Common myeloid progenitor, CD34-positive (primary cell): ENCODE data around the gene ARL4D.

Source experiments
- CTCF ChIA-PET: fragments of 350-600 bp; sonication (Branson Sonifier 250); formaldehyde crosslinking; loops from one replicate; lab custom pipeline; 2021; ENCODE audit warnings: antibody characterized with exemption; lab: Charles Lee
- POLR2A ChIA-PET: fragments of 350-600 bp; sonication (Branson Sonifier 250); formaldehyde crosslinking; loops from one replicate; lab custom pipeline; 2021; ENCODE audit warnings: antibody characterized with exemption; lab: Charles Lee
- DNase-seq, 3 donors: peaks; one replicate each; pipeline versions ENCODE4 v3.0.0 to v3.0.0-alpha.2; 2013
- H3K27ac ChIP-seq, 2 experiments: 1 replicate in 1 of 2; 2 replicates in 1 of 2; pipeline ENCODE4 v1.7.0; 2013; ENCODE audit warnings: inconsistent platforms in 2 of 2, low read length in 2 of 2, mild to moderate bottlenecking in 2 of 2, low read depth in 1 of 2, moderate library complexity in 1 of 2; ENCODE audit not compliant: severe bottlenecking in 2 of 2, insufficient read depth in 1 of 2, poor library complexity in 1 of 2
- H3K27me3 ChIP-seq, 5 experiments: replicated peaks in 2 of 5; 1 replicate in 3 of 5; 2 replicates in 2 of 5; pipeline versions ENCODE4 v1.6.1 to v1.7.0; 2013; ENCODE audit warnings: low read length in 4 of 5, mild to moderate bottlenecking in 2 of 5, moderate library complexity in 2 of 5, inconsistent platforms in 1 of 5; ENCODE audit not compliant: insufficient read depth in 5 of 5, control insufficient read depth in 4 of 5
- H3K36me3 ChIP-seq, 4 experiments: 1 replicate in 2 of 4; 2 replicates in 2 of 4; pipeline versions ENCODE4 v1.6.1 to v1.7.0; 2013; ENCODE audit warnings: low read length in 3 of 4, control low read depth in 1 of 4, mild to moderate bottlenecking in 1 of 4; ENCODE audit not compliant: control insufficient read depth in 4 of 4, insufficient read depth in 4 of 4
- H3K4me1 ChIP-seq, 4 experiments: 1 replicate in 3 of 4; 2 replicates in 1 of 4; pipeline versions ENCODE4 v1.6.1 to v1.7.1; 2013; ENCODE audit warnings: low read length in 3 of 4, mild to moderate bottlenecking in 3 of 4, control low read depth in 1 of 4, inconsistent platforms in 1 of 4, moderate library complexity in 1 of 4; ENCODE audit not compliant: control insufficient read depth in 4 of 4, insufficient read depth in 4 of 4; ENCODE audit errors: control extremely low read depth in 1 of 4
- H3K4me3 ChIP-seq, 7 experiments: 1 replicate in 4 of 7; 2 replicates in 3 of 7; pipeline versions ENCODE4 v1.5.1 to v1.7.0; 2013; ENCODE audit warnings: mild to moderate bottlenecking in 7 of 7, low read length in 6 of 7, moderate library complexity in 6 of 7, inconsistent platforms in 2 of 7, low read depth in 2 of 7, control low read depth in 1 of 7; ENCODE audit not compliant: insufficient read depth in 4 of 7, control insufficient read depth in 1 of 7; ENCODE audit errors: extremely low read depth in 1 of 7
- H3K9me3 ChIP-seq, 5 experiments: 1 replicate in 4 of 5; 2 replicates in 1 of 5; pipeline versions ENCODE4 v1.6.1 to v1.7.1; 2013; ENCODE audit warnings: low read length in 4 of 5, mild to moderate bottlenecking in 2 of 5, inconsistent platforms in 1 of 5, low read depth in 1 of 5, moderate library complexity in 1 of 5; ENCODE audit not compliant: control insufficient read depth in 4 of 5, insufficient read depth in 2 of 5; ENCODE audit errors: control extremely low read depth in 1 of 5
- WGBS: methylation state at CpG from one replicate; pipeline ENCODE4 v1.1.5; 2013; ENCODE audit not compliant: insufficient coverage; 5-methylcytosine and 5-hydroxymethylcytosine counted together

Gene ARL4D

GRCh38 chr17:43431714-43432523 is 33.1 kb downstream of the ARL4D start:
- CTCF ChIA-PET, result interaction anchor here (0.9 to 1.5 kb wide), 3 partner anchors 27 to 50 kb away, joined by 3 to 4 read pairs (median 4); no protein-coding TSS in a partner anchor
- Histone ChIP-seq H3K4me1 (no peaks in the 10 kb centered on the region), H3K36me3 (no peaks in the 10 kb centered on the region), H3K27me3 (peaks cover 0 to 5% (median 0%) of the 10 kb centered on the region in 5 experiments), H3K27ac (no peak overlapping the region), H3K9me3 (no peaks in the 10 kb centered on the region), H3K4me3 (no peak overlapping the region)
- WGBS, result 51% methylated on average over 9 of the region's 9 CpGs
- peak in 2 of 3 donors; percentile 17 to 18 for DNase-seq
- POLR2A ChIA-PET, result no interaction called here

- WGBS, result 100% methylated on average over 3 of the region's 4 CpGs
- Histone ChIP-seq H3K4me1 (no peaks in the 10 kb centered on the region), H3K9me3 (no peaks in the 10 kb centered on the region), H3K27ac (no peak overlapping the region), H3K36me3 (no peaks in the 10 kb centered on the region), H3K27me3 (peaks cover 0 to 5% (median 0%) of the 10 kb centered on the region in 5 experiments), H3K4me3 (no peak overlapping the region)
- ChIA-PET CTCF (interaction anchor here (0.9 to 2.4 kb wide), 4 partner anchors 10 to 41 kb away, joined by 3 to 5 read pairs (median 4); no protein-coding TSS in a partner anchor), POLR2A (no interaction called here)
- no peak for DNase-seq
Measured at GRCh38 chr17:43434902-43435319, 36.1 kb downstream of the ARL4D start.

GRCh38 chr17:43437756-43438155 is 39.0 kb downstream of the ARL4D start:
- no peaks in the 10 kb centered on the region for H3K4me1 ChIP-seq
- 100% methylated on average over 1 of the region's 1 CpG for WGBS
- CTCF ChIA-PET, result no interaction called here

GRCh38 chr17:43438626-43439025 is 39.8 kb downstream of the ARL4D start:
- no CpG with 5 or more reads among the region's 5 CpGs for WGBS
- no peaks in the 10 kb centered on the region for H3K4me1 ChIP-seq
- POLR2A ChIA-PET, result interaction anchor here (0.6 kb wide), 1 partner anchor 11 kb away, joined by 3 read pairs; no protein-coding TSS in a partner anchor
- no peaks in the 10 kb centered on the region for H3K9me3 ChIP-seq
- no peak overlapping the region for H3K4me3 ChIP-seq
- H3K36me3 ChIP-seq, result no peaks in the 10 kb centered on the region
- peaks cover 0 to 1% (median 0%) of the 10 kb centered on the region in 5 experiments for H3K27me3 ChIP-seq
- no peak overlapping the region for H3K27ac ChIP-seq
- DNase-seq, result no peak
- CTCF ChIA-PET, result no interaction called here

More at GRCh38 chr17:43437756-43438155, 39.0 kb downstream of the ARL4D start:
- Histone ChIP-seq H3K36me3 (no peaks in the 10 kb centered on the region), H3K27ac (no peak overlapping the region), H3K9me3 (no peaks in the 10 kb centered on the region), H3K27me3 (peaks cover 0 to under 1% (median 0%) of the 10 kb centered on the region in 5 experiments), H3K4me3 (no peak overlapping the region)
- POLR2A ChIA-PET, result interaction anchor here (0.6 kb wide), 1 partner anchor 11 kb away, joined by 3 read pairs; no protein-coding TSS in a partner anchor
- DNase-seq, result no peak

- DNase-seq, result no peak
- peaks cover 0 to 1% (median 0%) of the 10 kb centered on the region in 5 experiments for H3K27me3 ChIP-seq
- ChIA-PET POLR2A (no interaction called here), CTCF (no interaction called here)
- H3K27ac ChIP-seq, result no peak overlapping the region
- H3K36me3 ChIP-seq, result no peaks in the 10 kb centered on the region
- no peaks in the 10 kb centered on the region for H3K9me3 ChIP-seq
- 100% methylated on average over 1 of the region's 1 CpG for WGBS
- H3K4me1 ChIP-seq, result no peaks in the 10 kb centered on the region
- no peak overlapping the region for H3K4me3 ChIP-seq
Measured at GRCh38 chr17:43439041-43439440, 40.2 kb downstream of the ARL4D start.

- no peak overlapping the region for H3K27ac ChIP-seq
- no peaks in the 10 kb centered on the region for H3K4me1 ChIP-seq
- no peaks in the 10 kb centered on the region for H3K36me3 ChIP-seq
- no peak overlapping the region for H3K4me3 ChIP-seq
- no peaks in the 10 kb centered on the region for H3K9me3 ChIP-seq
- ChIA-PET CTCF (interaction anchor here (0.9 to 2.7 kb wide), 2 partner anchors 49 to 316 kb away, joined by 3 to 5 read pairs; partner anchors contain the start of gene SOST), POLR2A (no interaction called here)
- no peak for DNase-seq
- 75% methylated on average over 2 of the region's 2 CpGs for WGBS
- H3K27me3 ChIP-seq, result peaks cover 0 to 1% (median 0%) of the 10 kb centered on the region in 5 experiments
Measured at GRCh38 chr17:43442711-43443110, 43.9 kb downstream of the ARL4D start.

- no peak overlapping the region for H3K4me3 ChIP-seq
- no peaks in the 10 kb centered on the region for H3K36me3 ChIP-seq
- no peak overlapping the region for H3K27ac ChIP-seq
- H3K27me3 ChIP-seq, result peaks cover 0 to 1% (median 0%) of the 10 kb centered on the region in 5 experiments
- POLR2A ChIA-PET, result no interaction called here
- CTCF ChIA-PET, result interaction anchor here (0.6 to 2.7 kb wide), 3 partner anchors 11 to 600 kb away, joined by 3 to 5 read pairs (median 3); no protein-coding TSS in a partner anchor
- no peak for DNase-seq
- no CpG with 5 or more reads among the region's 3 CpGs for WGBS
- no peaks in the 10 kb centered on the region for H3K4me1 ChIP-seq
- H3K9me3 ChIP-seq, result no peaks in the 10 kb centered on the region
Measured at GRCh38 chr17:43443381-43443780, 44.6 kb downstream of the ARL4D start.
